K562 (cell line): ENCODE data around the gene SETDB1. TPM values are rescaled to one million over a fixed set of nuclear protein-coding genes. Genes with fewer than 3 reads are reported as not detected.

Experiments
- ATAC-seq: fragments of 200-7000 bp; cut with Tn5 transposase; 3 replicates; pipeline ENCODE4 v1.9.1; 2020; ENCODE audit warnings: moderate library complexity
- BruUV-seq: library from RNA; stranded (reverse); fragments of 400-500 nt; replicated peaks from 2 replicates; lab custom pipeline; 2021; lab: Mats Ljungman, UMichigan
- CTCF ChIA-PET: fragments of 300-600 bp; formaldehyde crosslinking; extraction: SDS; loops from one replicate; lab custom pipeline; 2021; ENCODE audit warnings: low intra/inter-chr PET ratio; lab: Yijun Ruan, JAX
- POLR2A ChIA-PET: fragments of 300-600, 350-650 bp; sonication (Branson Sonifier 250); formaldehyde crosslinking; extraction: SDS; loops from one replicate; lab custom pipeline; 2021; ENCODE audit warnings: antibody characterized with exemption, inconsistent platforms; lab: Yijun Ruan, JAX
- DNase-seq, 4 experiments: peaks; one replicate each; pipeline versions ENCODE4 v3.0.0 to v3.0.0-alpha.2; 2011 to 2018; ENCODE audit warnings: low spot score in 3 of 4, mixed read lengths in 3 of 4; ENCODE audit errors: extremely low read depth in 1 of 4
- FAIRE-seq: peaks from 2 replicates; lab custom pipeline; 2011; peaks lifted over from hg19 to GRCh38; lab: Jason Lieb, UNC
- H2AFZ ChIP-seq: 2 replicates; pipeline ENCODE4 v1.6.0; 2011; ENCODE audit warnings: low read depth, low read length, control low read depth, inconsistent platforms
- H3K27ac ChIP-seq: fragments of 200-600 bp; 3 replicates; pipeline ENCODE4 v1.8.0; 2011; ENCODE audit warnings: low read depth, mild to moderate bottlenecking, control low read depth, inconsistent platforms, low read length, moderate library complexity, mixed read lengths; ENCODE audit errors: extremely low read depth
- H3K27me3 ChIP-seq, 2 experiments: fragments of 300-600 bp in 1 of 2; 2 replicates in 1 of 2; 3 replicates in 1 of 2; pipeline versions ENCODE4 v1.6.0 to v1.8.0; 2011; ENCODE audit warnings: inconsistent platforms in 2 of 2, low read length in 2 of 2, mild to moderate bottlenecking in 1 of 2, mixed read lengths in 1 of 2, moderate library complexity in 1 of 2; ENCODE audit not compliant: control insufficient read depth in 2 of 2, insufficient read depth in 2 of 2
- H3K36me3 ChIP-seq: fragments of 300-600 bp; 3 replicates; pipeline ENCODE4 v1.8.0; 2011; ENCODE audit warnings: mild to moderate bottlenecking, low read length, inconsistent platforms; ENCODE audit not compliant: control insufficient read depth, insufficient read depth
- H3K4me1 ChIP-seq, 2 experiments: fragments of 200-600 bp in 1 of 2; replicated peaks in 1 of 2; 2 replicates in 1 of 2; 3 replicates in 1 of 2; pipeline versions ENCODE4 v1.5.1 to v1.8.0; 2011; ENCODE audit warnings: inconsistent platforms in 2 of 2, low read length in 2 of 2, mild to moderate bottlenecking in 1 of 2, mixed read lengths in 1 of 2, moderate library complexity in 1 of 2; ENCODE audit not compliant: control insufficient read depth in 2 of 2, insufficient read depth in 2 of 2
- H3K4me2 ChIP-seq: 2 replicates; pipeline ENCODE4 v1.6.1; 2011; ENCODE audit warnings: low read length, control low read depth, inconsistent platforms, mixed read lengths; ENCODE audit not compliant: insufficient read depth
- H3K4me3 ChIP-seq: fragments of 200-600 bp; sonication (generic), shearing (Covaris generic); 2 replicates; pipeline ENCODE4 v1.5.1; 2016; ENCODE audit warnings: control low read depth, inconsistent platforms
- H3K79me2 ChIP-seq: fragments of 200-600 bp; 3 replicates; pipeline ENCODE4 v1.8.0; 2011; ENCODE audit warnings: low read length, inconsistent platforms; ENCODE audit not compliant: control insufficient read depth, insufficient read depth
- H3K9ac ChIP-seq, 2 experiments: 2 replicates each; pipeline versions ENCODE4 v1.6.0 to v1.6.1; 2011; ENCODE audit warnings: low read depth in 2 of 2, low read length in 2 of 2, control low read depth in 1 of 2, inconsistent platforms in 1 of 2, mild to moderate bottlenecking in 1 of 2, mixed read lengths in 1 of 2; ENCODE audit not compliant: insufficient read depth in 1 of 2
- H3K9me1 ChIP-seq: one replicate; pipeline ENCODE4 v1.6.0; 2011; ENCODE audit warnings: inconsistent platforms, mild to moderate bottlenecking, low read length, moderate library complexity; ENCODE audit not compliant: control insufficient read depth, insufficient read depth
- H3K9me3 ChIP-seq: replicated peaks from 2 replicates; pipeline ENCODE4 v1.5.1; 2011; ENCODE audit warnings: low read depth, low read length, inconsistent platforms; ENCODE audit not compliant: control insufficient read depth, insufficient read depth
- H4K20me1 ChIP-seq: replicated peaks from 2 replicates; pipeline ENCODE4 v1.6.1; 2011; ENCODE audit warnings: low read length, inconsistent platforms, mixed read lengths; ENCODE audit not compliant: control insufficient read depth, insufficient read depth
- CREM ChIP-seq: IDR thresholded peaks from 2 replicates; pipeline ENCODE4 v1.6.1; 2014; ENCODE audit warnings: antibody characterized with exemption, low read depth
- ERF ChIP-seq: fragments of 450-650 bp; formaldehyde crosslinking; IDR thresholded peaks from 2 replicates; pipeline ENCODE4 v1.4.0; 2020; ENCODE audit warnings: mild to moderate bottlenecking, mixed read lengths
- HNRNPK ChIP-seq: fragments of 200-400 bp; formaldehyde crosslinking; IDR thresholded peaks from one replicate; pipeline ENCODE4 v1.6.1; 2018; ENCODE audit warnings: mild to moderate bottlenecking, low read depth, low read length; ENCODE audit not compliant: poor library complexity, severe bottlenecking
- KAT7 ChIP-seq: sonication (generic); formaldehyde crosslinking; IDR thresholded peaks from 2 replicates; pipeline ENCODE4 v1.8.0; 2022; ENCODE audit warnings: missing genetic modification reagents, mild to moderate bottlenecking, borderline replicate concordance
- MLLT1 ChIP-seq, 2 experiments: fragments of 450-650 bp; IDR thresholded peaks; 2 replicates each; pipeline ENCODE4 v1.6.1; 2016
- NRF1 ChIP-seq, 2 experiments: fragments of 450-650 bp; IDR thresholded peaks in 1 of 2; conservative IDR thresholded peaks in 1 of 2; 2 replicates each; pipeline ENCODE4 v1.6.1; 2014; ENCODE audit warnings: mild to moderate bottlenecking in 2 of 2
- PHF8 ChIP-seq: fragments of 200-600 bp; sonication (generic); IDR thresholded peaks from 2 replicates; pipeline ENCODE4 v1.6.1; 2012; ENCODE audit warnings: mixed run types, mild to moderate bottlenecking, inconsistent platforms, low read length, moderate library complexity, borderline replicate concordance
- POLR2B ChIP-seq: fragments of 450-650 bp; IDR thresholded peaks from 2 replicates; pipeline ENCODE4 v1.6.1; 2018; ENCODE audit warnings: low read depth; ENCODE audit not compliant: partially characterized antibody
- RBFOX2 ChIP-seq: fragments of 200-400 bp; formaldehyde crosslinking; IDR thresholded peaks from 2 replicates; pipeline ENCODE4 v1.6.1; 2017; ENCODE audit warnings: low read depth, mild to moderate bottlenecking, low read length, moderate library complexity
- TAL1 ChIP-seq: fragments of 450-650 bp; IDR thresholded peaks from 2 replicates; pipeline ENCODE4 v1.6.1; 2016; ENCODE audit warnings: mild to moderate bottlenecking
- VEZF1 ChIP-seq: fragments of 200-800 bp; sonication (Bioruptor generic); IDR thresholded peaks from 2 replicates; pipeline ENCODE4 v1.6.1; 2017; ENCODE audit warnings: missing genetic modification characterization, missing compliant biosample characterization
- ZNF707 ChIP-seq: fragments of 250-450 bp; sonication (Bioruptor Pico); conservative IDR thresholded peaks from 2 replicates; pipeline ENCODE4 v1.8.0; 2022; ENCODE audit warnings: inconsistent platforms, mild to moderate bottlenecking, moderate library complexity
- WGBS: fragments of 100-300 bp; shearing (Covaris generic); methylation state at CpG from one replicate; pipeline ENCODE4 v1.1.6; 2016; ENCODE audit warnings: low coverage, mixed read lengths; ENCODE audit not compliant: insufficient coverage; ENCODE audit errors: missing lambda C conversion rate; 5-methylcytosine and 5-hydroxymethylcytosine counted together
- in situ Hi-C: fragments of 300-500 bp; cut with MboI; formaldehyde crosslinking; loops from 4 replicates; pipeline ENCODE4 v1.15.0; 2018; ENCODE audit warnings: inconsistent platforms, mixed read lengths
- intact Hi-C: fragments of 100-400 bp; cut with micrococcal nuclease; formaldehyde crosslinking; loops from 2 replicates; pipeline ENCODE4 v1.14.2; 2022
- polyA plus RNA-seq, 8 experiments: library from polyadenylated mRNA; depleted of rRNA in 4 of 8; stranded (reverse) in 5 of 8; unstranded in 3 of 8; fragments of >200 nt; fragmentation: Nextera tagmentation in 2 of 8; fragmentation: Illumina TruSeq in 1 of 8; extraction: Ambion mirVana in 2 of 8; extraction: Trizol in 1 of 8; gene quantifications; 2 replicates each; pipeline versions ENCODE4 v1.2.1 to v1.2.3, GENCODE V29; 2011 to 2014; ENCODE audit warnings: inconsistent platforms in 1 of 8, missing spikeins in 1 of 8
- total RNA-seq, 7 experiments: library from RNA; depleted of rRNA in 6 of 7; stranded (reverse); fragments of >200 nt in 6 of 7; fragmentation: Illumina TruSeq in 2 of 7; extraction: Trizol in 2 of 7; gene quantifications; 2 replicates each; pipeline versions ENCODE4 v1.2.1 to v1.2.3, GENCODE V29; 2011 to 2021; ENCODE audit warnings: low replicate concordance in 1 of 7
- TF ChIP-seq, protein P1 (sequence below): sonication (generic); formaldehyde crosslinking; IDR thresholded peaks from 2 replicates; pipeline ENCODE4 v1.8.0; 2022; ENCODE audit warnings: missing genetic modification reagents, mild to moderate bottlenecking, borderline replicate concordance

SETDB1 gene
- total and polyA plus RNA-seq, 9 of the 15 experiments (the other 6 are each of a cell fraction or from before 2014, with no cell fraction given): 21.5 to 64.4 (median 42.0) TPM

DNA sequence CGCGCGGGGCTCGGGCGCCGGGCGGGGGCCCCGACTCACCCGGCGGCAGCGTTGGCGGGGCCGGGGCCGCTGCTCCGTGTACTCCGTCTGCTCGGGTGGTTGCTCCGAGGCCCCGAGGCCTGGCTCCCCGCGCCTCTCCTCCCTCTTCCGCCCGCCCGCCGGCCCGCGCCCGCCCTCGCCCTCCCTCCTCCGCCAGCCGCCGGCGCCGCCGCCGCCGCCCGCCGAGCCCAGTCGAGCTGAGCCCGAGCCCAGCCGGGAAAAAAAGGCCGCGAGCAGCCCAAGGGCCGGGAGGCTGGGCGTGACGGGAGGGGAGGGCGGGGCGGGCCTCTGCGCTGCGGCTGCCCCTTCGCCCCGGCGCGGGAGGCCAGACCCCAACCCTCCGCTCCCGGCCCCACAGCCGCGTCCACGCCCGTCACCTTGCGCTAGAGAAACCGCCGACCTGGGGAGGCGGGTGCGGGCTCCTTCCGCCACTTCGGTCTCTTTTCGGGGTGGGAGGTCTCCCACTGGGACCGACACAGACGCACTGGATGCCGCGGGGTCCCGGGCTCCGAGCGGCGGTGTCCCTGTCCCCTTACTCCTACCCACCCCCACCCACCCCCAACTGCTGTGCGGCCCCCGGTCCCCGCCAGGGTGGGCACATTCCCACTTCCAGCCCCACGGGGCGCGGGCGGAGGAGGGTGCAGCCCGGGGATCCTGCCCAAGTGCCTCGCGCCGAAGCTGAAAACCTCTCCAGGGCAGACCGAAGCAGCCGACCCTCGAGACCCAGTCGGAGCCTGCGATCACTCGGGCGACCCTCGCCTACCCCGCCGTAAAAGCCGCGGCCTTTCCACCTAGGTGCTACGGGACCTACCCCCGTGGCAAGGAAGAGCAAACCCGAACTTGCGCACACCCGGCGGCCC, 48.7 kb downstream of the SETDB1 start, which contains the start of gene CERS2:
Gene CERS2 (minus strand): TSS at position 256 of the 899 bp plus-strand sequence. CDS start 5,745 bp downstream, outside the sequence.
- CTCF ChIA-PET: no interaction called here
- H3K27ac ChIP-seq: peak within 1 kb of the TSS; percentile 95
- no peak for FAIRE-seq
- peak; percentile 64; the same call in 1 of the 2 replicates for TF ChIP-seq PHF8
- peak; percentile 93 for TF ChIP-seq VEZF1 (CRISPR knock-in tag)
- TF ChIP-seq ZNF707 (CRISPR knock-in tag): no peak
- TF ChIP-seq RBFOX2: peak; percentile 80
- TF ChIP-seq NRF1 (conservative IDR thresholded peaks at IDR 0.05 in 1 of 2, IDR thresholded peaks at IDR 0.05 in 1 of 2): peak; percentile 30 to 38; a peak in 2 of 4 replicates
- TF ChIP-seq ERF (CRISPR knock-in tag): no peak
- TF ChIP-seq HNRNPK: peak; percentile 33
- TF ChIP-seq CREM: peak; percentile 19; the same call in 1 of the 2 replicates
- TF ChIP-seq, protein P1, sequence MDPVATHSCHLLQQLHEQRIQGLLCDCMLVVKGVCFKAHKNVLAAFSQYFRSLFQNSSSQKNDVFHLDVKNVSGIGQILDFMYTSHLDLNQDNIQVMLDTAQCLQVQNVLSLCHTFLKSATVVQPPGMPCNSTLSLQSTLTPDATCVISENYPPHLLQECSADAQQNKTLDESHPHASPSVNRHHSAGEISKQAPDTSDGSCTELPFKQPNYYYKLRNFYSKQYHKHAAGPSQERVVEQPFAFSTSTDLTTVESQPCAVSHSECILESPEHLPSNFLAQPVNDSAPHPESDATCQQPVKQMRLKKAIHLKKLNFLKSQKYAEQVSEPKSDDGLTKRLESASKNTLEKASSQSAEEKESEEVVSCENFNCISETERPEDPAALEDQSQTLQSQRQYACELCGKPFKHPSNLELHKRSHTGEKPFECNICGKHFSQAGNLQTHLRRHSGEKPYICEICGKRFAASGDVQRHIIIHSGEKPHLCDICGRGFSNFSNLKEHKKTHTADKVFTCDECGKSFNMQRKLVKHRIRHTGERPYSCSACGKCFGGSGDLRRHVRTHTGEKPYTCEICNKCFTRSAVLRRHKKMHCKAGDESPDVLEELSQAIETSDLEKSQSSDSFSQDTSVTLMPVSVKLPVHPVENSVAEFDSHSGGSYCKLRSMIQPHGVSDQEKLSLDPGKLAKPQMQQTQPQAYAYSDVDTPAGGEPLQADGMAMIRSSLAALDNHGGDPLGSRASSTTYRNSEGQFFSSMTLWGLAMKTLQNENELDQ (CRISPR knock-in tag): no peak
- no peak; the same call in none of the 2 replicates for TF ChIP-seq KAT7 (CRISPR knock-in tag)
- peak; percentile 25 for TF ChIP-seq POLR2B
- TF ChIP-seq MLLT1 (IDR thresholded peaks at IDR 0.05): 0 out of 4 replicates have a peak, but pooled peaks of 1 of the 2 experiments have one; percentile 42
- no peak for TF ChIP-seq TAL1

More for the DNA sequence above, 48.7 kb downstream of the SETDB1 start, which contains the start of gene CERS2:
- Histone ChIP-seq H3K27me3 (no peaks in the 10 kb centered on the region), H4K20me1 (peaks cover 30% of the 10 kb centered on the region), H3K4me3 (peak within 1 kb of the TSS; percentile 63), H3K9me1 (peaks cover 5% of the 10 kb centered on the region), H3K79me2 (peaks cover 71% of the 10 kb centered on the region), H3K9ac (peak within 1 kb of the TSS; percentile 88 to 98), H3K36me3 (peaks cover 30% of the 10 kb centered on the region; the same call in 2 of the 3 replicates), H3K9me3 (no peaks in the 10 kb centered on the region), H3K4me2 (peak within 1 kb of the TSS; percentile 93), H2AFZ (peak within 1 kb of the TSS; percentile 65; the same call in 1 of the 2 replicates), H3K4me1 (peaks cover 58 to 70% of the 10 kb centered on the region in 2 experiments)
- intact Hi-C loops (loop anchor here (5.0 to 10.0 kb wide), 3 partner anchors 360 to 428 kb away; partner anchors contain the start of gene ADAMTSL4), in situ Hi-C loops (no loop called here)
- ATAC-seq (peak; percentile 61), DNase-seq (peak; percentile 83 to 87 (median 86))
- WGBS: under 1% methylated on average over 27 of the region's 106 CpGs
- BruUV-seq: no TSS peak
- POLR2A ChIA-PET: interaction anchor here (0.6 to 4.3 kb wide), 9 partner anchors 10 to 429 kb away, joined by 3 to 58 read pairs (median 5); partner anchors contain the start of genes MCL1 and MINDY1
